Measurements from ENCODE around the gene ZW10.
"Not testable (repeated sequence)": the region's sequence is repeated elsewhere in the genome, so short reads cannot be mapped to it uniquely, and the experiment has no call there.

The ZW10 gene

GRCh38 chr11:113760241-113760640 is 13.3 kb downstream of the ZW10 start:
- DNase-seq, result no peak

GRCh38 chr11:113752932-113753331 is 20.6 kb downstream of the ZW10 start:
- DNase-seq, result no peak

- DNase-seq, result no peak
These were observed 37.2 kb downstream of the ZW10 start for GRCh38 chr11:113736323-113736722.

- DNase-seq, result no peak
These were observed 41.4 kb downstream of the ZW10 start for GRCh38 chr11:113732092-113732491.

GRCh38 chr11:113730887-113731726 is 42.4 kb downstream of the ZW10 start:
- no peak for DNase-seq

GRCh38 chr11:113729456-113729855 is 44.0 kb downstream of the ZW10 start:
- DNase-seq, result no peak

GRCh38 chr11:113728814-113729213 is 44.7 kb downstream of the ZW10 start:
- no peak for DNase-seq

GRCh38 chr11:113725913-113726312 is 47.6 kb downstream of the ZW10 start:
- DNase-seq, result no peak

- no peak for DNase-seq
These were observed 48.1 kb downstream of the ZW10 start for GRCh38 chr11:113725407-113725806.

- no peak for DNase-seq
These were observed 48.7 kb downstream of the ZW10 start for GRCh38 chr11:113724778-113725177.

GRCh38 chr11:113723787-113724186 is 49.7 kb downstream of the ZW10 start:
- no peak for DNase-seq

- DNase-seq, result no peak
These were observed 50.6 kb downstream of the ZW10 start for GRCh38 chr11:113722934-113723333.

- no peak for DNase-seq
These were observed 51.3 kb downstream of the ZW10 start for GRCh38 chr11:113722221-113722620.

GRCh38 chr11:113721462-113722066 is 51.9 kb downstream of the ZW10 start:
- DNase-seq, result no peak

- not testable (repeated sequence) for DNase-seq
These were observed 53.0 kb downstream of the ZW10 start for GRCh38 chr11:113720478-113720877.

GRCh38 chr11:113715882-113716625 is 57.4 kb downstream of the ZW10 start:
- DNase-seq, result no peak

GRCh38 chr11:113715273-113715672 is 58.2 kb downstream of the ZW10 start:
- DNase-seq, result no peak

- no peak for DNase-seq
These were observed 62.5 kb downstream of the ZW10 start for GRCh38 chr11:113710989-113711388.

GRCh38 chr11:113705871-113706655 is 67.4 kb downstream of the ZW10 start, which contains the start of gene TMPRSS5:
Gene TMPRSS5 (minus strand): TSS chr11:113706308. CDS start chr11:113706224, 84 bp downstream.
- no peak for DNase-seq

GRCh38 chr11:113703551-113703950 is 69.9 kb downstream of the ZW10 start:
- not testable (repeated sequence) for DNase-seq

GRCh38 chr11:113701491-113701890 is 72.0 kb downstream of the ZW10 start:
- DNase-seq, result no peak

- DNase-seq, result no peak
These were observed 75.0 kb downstream of the ZW10 start for GRCh38 chr11:113698515-113698914.
